Measurements from ENCODE around the gene PROC. TPM values are rescaled to one million over a fixed set of nuclear protein-coding genes. Genes with fewer than 3 reads are reported as not detected.

PROC gene
- total and polyA plus RNA-seq, 10 donors = 0.16 to 0.52 (median 0.21) TPM; not detected in 7

GRCh38 chr2:127456960-127457359 lies 38.7 kb downstream of the PROC start:
- no peak overlapping the region for H3K4me3 ChIP-seq
- peaks cover 0 to 34% (median 0%) of the 10 kb centered on the region in 6 donors for H3K36me3 ChIP-seq
- no peak overlapping the region for H3K27ac ChIP-seq
- no peak for DNase-seq
- H3K27me3 ChIP-seq (replicated peaks in 1 of 7) = no peaks in the 10 kb centered on the region
- H3K9me3 ChIP-seq = no peaks in the 10 kb centered on the region
- intact Hi-C loops (cut with DNase I; ENCODE audit: low total_unique reads) = no loop called here
- no peak for TF ChIP-seq POLR2A (IDR thresholded peaks at IDR 0.05)
- TF ChIP-seq, protein P1, sequence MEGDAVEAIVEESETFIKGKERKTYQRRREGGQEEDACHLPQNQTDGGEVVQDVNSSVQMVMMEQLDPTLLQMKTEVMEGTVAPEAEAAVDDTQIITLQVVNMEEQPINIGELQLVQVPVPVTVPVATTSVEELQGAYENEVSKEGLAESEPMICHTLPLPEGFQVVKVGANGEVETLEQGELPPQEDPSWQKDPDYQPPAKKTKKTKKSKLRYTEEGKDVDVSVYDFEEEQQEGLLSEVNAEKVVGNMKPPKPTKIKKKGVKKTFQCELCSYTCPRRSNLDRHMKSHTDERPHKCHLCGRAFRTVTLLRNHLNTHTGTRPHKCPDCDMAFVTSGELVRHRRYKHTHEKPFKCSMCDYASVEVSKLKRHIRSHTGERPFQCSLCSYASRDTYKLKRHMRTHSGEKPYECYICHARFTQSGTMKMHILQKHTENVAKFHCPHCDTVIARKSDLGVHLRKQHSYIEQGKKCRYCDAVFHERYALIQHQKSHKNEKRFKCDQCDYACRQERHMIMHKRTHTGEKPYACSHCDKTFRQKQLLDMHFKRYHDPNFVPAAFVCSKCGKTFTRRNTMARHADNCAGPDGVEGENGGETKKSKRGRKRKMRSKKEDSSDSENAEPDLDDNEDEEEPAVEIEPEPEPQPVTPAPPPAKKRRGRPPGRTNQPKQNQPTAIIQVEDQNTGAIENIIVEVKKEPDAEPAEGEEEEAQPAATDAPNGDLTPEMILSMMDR (IDR thresholded peaks at IDR 0.05 in 8 of 11, conservative IDR thresholded peaks at IDR 0.05 in 3 of 11) = no peak
- no peak for TF ChIP-seq POLR2AphosphoS5 (IDR thresholded peaks at IDR 0.05)
- no peaks in the 10 kb centered on the region for H3K4me1 ChIP-seq
- 90 to 95% (median 91%) methylated on average over 12 of the region's 12 CpGs for WGBS, 5 donors

- H3K4me1 ChIP-seq = no peaks in the 10 kb centered on the region
- no peak overlapping the region for H3K4me3 ChIP-seq
- peaks cover 0 to 29% (median 2%) of the 10 kb centered on the region in 6 donors for H3K36me3 ChIP-seq
- no peak for DNase-seq
- H3K9me3 ChIP-seq = no peaks in the 10 kb centered on the region
- H3K27ac ChIP-seq = no peak overlapping the region
- no peak for TF ChIP-seq POLR2A (IDR thresholded peaks at IDR 0.05)
- no peak for TF ChIP-seq POLR2AphosphoS5 (IDR thresholded peaks at IDR 0.05)
- TF ChIP-seq, protein P1 (IDR thresholded peaks at IDR 0.05 in 8 of 11, conservative IDR thresholded peaks at IDR 0.05 in 3 of 11) = no peak
- intact Hi-C loops (cut with DNase I; ENCODE audit: low total_unique reads) = no loop called here
- 65 to 89% (median 74%) methylated on average over 3 of the region's 3 CpGs for WGBS, 5 donors
- no peaks in the 10 kb centered on the region for H3K27me3 ChIP-seq (replicated peaks in 1 of 7)
These were observed 44.2 kb downstream of the PROC start for GRCh38 chr2:127462461-127462860.

DNA sequence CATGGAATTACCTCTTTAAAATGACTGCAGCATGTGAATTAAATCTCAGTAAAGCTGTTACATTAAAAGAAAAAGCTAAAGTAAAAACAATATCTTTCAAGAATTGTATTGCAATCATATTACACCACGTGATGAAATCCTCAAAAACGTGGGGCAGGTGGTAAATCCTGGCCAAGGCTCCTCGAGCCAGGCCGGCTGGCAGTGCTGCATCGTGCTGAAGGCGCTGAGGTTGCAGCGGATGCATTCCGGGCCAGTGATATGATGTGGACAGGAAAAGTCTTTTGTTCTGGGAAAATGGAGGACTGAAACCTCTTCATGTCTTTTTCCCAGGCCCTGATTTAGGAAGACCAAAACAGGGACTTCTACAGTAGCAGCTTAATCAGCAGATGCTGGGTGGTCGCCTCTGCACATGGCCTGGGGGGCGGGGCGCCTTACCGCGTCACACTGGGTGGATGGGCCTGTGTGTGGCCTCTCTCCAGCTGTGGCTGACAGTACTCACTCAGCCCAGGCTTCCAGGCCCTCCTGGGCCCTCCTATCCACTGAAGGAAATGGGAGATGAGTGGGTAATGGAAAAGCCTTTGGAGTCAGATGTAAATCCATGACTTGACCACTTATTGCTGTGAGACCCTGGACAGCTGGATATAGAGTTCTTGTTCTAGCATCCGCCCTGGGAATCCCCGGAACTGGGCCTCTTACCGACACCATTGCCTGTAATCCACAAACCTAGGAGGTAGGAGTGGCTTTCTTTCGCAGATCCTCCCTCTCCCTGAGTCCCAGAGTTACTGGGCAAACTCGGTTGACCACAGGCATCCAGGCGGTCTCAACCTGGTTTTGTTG lies 45.1 kb downstream of the PROC start:
- intact Hi-C loops (cut with DNase I; ENCODE audit: low total_unique reads) = no loop called here
- TF ChIP-seq POLR2A (IDR thresholded peaks at IDR 0.05) (no peak), POLR2AphosphoS5 (IDR thresholded peaks at IDR 0.05) (peak in 1 of 3 donors; percentile 28)
- Histone ChIP-seq H3K27ac (no peak overlapping the region), H3K27me3 (replicated peaks in 1 of 7) (no peaks in the 10 kb centered on the region), H3K4me3 (no peak overlapping the region), H3K4me1 (no peaks in the 10 kb centered on the region), H3K9me3 (no peaks in the 10 kb centered on the region), H3K36me3 (peaks cover 0 to 38% (median 5%) of the 10 kb centered on the region in 6 donors)
- no peak for DNase-seq
- 86 to 90% (median 87%) methylated on average over 19 of the region's 19 CpGs for WGBS, 5 donors

DNA sequence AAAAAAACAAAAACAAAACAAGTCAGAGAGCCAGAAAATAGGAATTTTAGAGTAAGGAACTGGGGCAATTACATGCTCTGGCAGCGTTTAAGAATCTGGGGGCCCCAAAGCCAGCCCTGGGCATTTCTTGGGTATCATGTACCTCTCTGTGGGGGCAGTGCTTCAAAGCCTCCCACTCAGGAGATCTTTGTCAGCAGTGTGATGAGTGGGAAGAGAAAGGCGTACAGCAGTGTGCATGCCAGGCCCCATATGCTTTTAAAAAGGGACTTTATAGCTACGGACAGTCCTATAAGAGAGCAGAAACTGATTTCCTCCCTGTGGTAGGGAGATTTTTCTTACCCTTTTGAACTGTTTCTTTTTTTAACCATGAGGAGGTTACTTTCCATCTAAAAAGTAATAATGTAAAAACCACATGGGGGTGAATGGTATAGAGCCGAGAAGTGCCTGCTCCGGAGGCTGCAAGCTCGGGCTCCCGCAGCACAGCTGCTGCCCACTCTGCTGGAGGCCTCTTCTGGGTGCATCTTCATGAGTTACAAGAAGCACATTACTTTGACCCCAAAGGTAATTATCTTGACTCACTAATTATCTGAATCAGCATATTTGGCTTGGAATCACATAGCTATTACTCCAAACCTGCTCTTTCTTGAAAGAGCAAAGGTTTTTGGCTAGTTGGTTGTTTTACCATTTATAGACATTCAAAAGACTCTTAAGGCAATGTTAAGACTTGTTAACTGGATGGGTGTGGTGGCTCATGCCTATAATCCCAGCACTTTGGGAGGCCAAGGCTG lies 46.4 kb downstream of the PROC start:
- intact Hi-C loops (cut with DNase I; ENCODE audit: low total_unique reads) = no loop called here
- WGBS, 5 donors = 86 to 92% (median 90%) methylated on average over 7 of the region's 7 CpGs

More for the DNA sequence above, 46.4 kb downstream of the PROC start:
- Histone ChIP-seq H3K4me1 (no peaks in the 10 kb centered on the region), H3K27me3 (replicated peaks in 1 of 7) (no peaks in the 10 kb centered on the region), H3K9me3 (no peaks in the 10 kb centered on the region), H3K27ac (no peak overlapping the region), H3K4me3 (no peak overlapping the region), H3K36me3 (peaks cover 0 to 48% (median 13%) of the 10 kb centered on the region in 6 donors)
- TF ChIP-seq, protein P1 (IDR thresholded peaks at IDR 0.05 in 8 of 11, conservative IDR thresholded peaks at IDR 0.05 in 3 of 11) = no peak
- no peak for TF ChIP-seq POLR2AphosphoS5 (IDR thresholded peaks at IDR 0.05)
- no peak for TF ChIP-seq POLR2A (IDR thresholded peaks at IDR 0.05)
- no peak for DNase-seq

All from spleen (tissue), 11 donors.